HG03571 (cell line): ENCODE data around the gene IL20RB.

Experiments used
- ATAC-seq: cut with Tn5 transposase; IDR thresholded peaks from one replicate; pipeline ENCODE4 v1.9.1; 2021; ENCODE audit not compliant: unreplicated experiment

Gene IL20RB

DNA sequence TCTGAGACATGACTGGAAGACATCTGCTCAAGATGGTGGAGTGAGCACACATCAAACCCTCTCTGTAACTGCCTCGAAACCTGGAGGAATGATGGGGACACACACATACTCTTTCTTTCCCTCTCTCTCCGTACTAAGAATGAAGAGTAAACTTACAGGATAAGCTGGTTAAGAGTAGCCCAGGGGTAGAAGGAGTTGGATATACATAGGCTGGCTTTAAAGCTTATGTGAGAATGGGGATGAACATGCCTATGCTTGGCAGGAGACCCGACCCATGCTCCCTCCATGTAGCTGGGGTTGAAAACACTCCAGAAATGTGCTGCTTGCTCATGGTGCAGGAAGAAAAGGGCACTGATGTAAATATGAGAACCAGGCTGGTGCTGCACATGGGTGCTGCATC lies 68.9 kb downstream of the IL20RB start:
- ATAC-seq, result no peak

- ATAC-seq, result peak; percentile 90
Observed at GRCh38 chr3:137032465-137033120, 74.8 kb downstream of the IL20RB start.

DNA sequence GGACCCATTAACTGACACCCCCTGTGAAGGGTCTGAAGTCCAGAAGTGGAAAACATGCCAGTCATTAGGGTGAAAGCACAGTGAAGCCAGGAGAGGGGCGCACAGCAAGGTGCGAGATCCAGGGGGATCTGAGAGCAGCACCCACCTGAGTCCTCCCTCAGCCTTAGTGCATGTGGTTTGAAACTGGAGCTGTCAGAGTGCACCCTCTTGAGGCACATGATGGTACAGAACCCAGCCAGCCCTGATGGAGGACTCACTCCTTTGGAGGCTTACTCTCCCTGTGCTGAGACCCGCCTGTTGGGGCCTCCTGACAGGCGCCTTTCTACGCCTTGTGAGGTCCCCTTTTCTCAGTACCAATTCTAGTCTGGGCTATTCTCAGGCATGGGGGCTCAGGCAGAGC lies 77.8 kb downstream of the IL20RB start:
- no peak for ATAC-seq

DNA sequence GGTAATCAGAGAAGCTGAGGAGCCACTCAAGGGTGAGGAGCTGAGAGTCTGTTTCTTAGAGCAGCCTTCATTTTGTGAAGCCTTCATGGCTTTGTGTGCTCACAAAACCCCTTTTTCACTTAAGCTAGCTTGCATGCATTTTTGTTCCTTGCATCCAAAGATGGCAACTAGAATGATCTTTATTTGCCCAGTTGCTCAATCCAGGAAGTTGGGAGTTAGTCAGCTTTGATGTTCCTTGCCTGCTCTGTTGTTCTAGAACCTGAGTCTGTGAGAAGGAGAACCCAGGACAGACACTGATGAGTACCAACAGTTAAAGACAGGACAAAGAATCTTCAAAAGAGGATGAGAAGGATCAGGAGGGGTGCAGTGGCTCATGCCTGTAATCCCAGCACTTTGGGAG lies 81.8 kb downstream of the IL20RB start:
- ATAC-seq, result no peak

DNA sequence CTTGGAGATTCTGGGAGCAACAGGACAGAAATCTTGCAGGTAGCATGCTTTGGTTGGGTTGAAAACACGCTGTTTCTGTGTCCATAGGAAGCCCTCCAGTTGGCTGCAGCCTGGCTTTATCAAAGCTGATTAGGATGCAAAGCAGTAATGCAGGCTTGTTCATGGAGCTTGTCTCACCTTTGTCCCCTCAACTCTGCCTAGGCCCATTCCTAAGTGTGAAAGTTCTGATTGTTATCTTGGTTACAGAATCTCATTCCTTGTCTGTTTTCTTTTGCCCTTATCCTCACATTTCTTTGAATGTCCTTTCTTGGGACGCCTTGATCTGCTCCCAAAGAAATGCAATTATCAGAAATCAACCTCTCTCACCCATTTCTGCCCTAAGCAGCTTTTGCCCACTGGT lies 83.5 kb downstream of the IL20RB start:
- no peak for ATAC-seq

GRCh38 chr3:137041686-137042085 lies 83.9 kb downstream of the IL20RB start:
- ATAC-seq, result no peak

DNA sequence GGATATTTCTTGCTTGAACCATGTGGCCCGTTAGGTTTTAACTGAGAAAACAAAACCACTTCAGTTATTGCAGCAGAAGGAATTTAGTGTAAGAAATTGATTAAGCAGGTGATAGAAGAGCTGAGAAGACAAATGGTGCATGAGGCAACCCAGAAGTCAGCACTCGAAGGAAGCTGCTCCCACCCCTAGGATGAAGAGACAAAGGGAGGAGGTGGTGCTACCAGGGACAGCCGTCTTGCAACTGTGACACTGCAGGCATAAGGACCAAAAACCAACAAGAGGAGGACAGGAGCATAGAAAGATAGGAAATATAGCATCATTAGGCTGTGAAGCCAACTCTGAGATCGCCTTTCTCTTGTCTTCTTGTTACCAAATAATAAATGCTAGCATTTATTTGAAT lies 89.0 kb downstream of the IL20RB start:
- no peak for ATAC-seq

- ATAC-seq, result no peak
Observed at GRCh38 chr3:137047240-137047639, 89.5 kb downstream of the IL20RB start.

DNA sequence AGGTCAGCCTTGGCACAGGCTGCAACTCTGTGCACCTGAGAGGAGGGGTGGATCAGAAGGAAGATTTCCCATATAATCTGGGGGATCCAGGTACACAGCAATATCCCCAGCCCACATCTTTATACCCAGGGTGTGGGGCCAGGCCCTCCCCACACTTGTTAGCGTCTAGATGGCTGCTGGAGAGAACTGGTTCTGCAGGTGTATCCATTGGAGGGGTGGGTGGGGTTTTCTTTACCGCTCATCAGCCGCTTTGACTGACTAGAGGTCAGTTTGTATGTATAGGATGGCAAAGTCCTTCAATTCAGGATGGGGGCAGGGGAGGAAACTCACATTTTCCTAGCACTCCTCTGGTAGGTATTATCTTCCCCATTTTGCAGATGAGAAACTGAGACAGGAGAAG lies 92.5 kb downstream of the IL20RB start:
- no peak for ATAC-seq

- ATAC-seq, result no peak
Observed at GRCh38 chr3:137052298-137052697, 94.5 kb downstream of the IL20RB start.
